ENCODE data around the gene TMEM52B. TPM values are rescaled to one million over a fixed set of nuclear protein-coding genes. Genes with fewer than 3 reads are reported as not detected.
A peak's percentile ranks its signal among the peaks of the same experiment; 100 is the strongest.
"Not testable (repeated sequence)": the region's sequence is repeated elsewhere in the genome, so short reads cannot be mapped to it uniquely, and the experiment has no call there.

Gene TMEM52B
- total RNA-seq, 2 experiments from 2014 or later: not detected

DNA sequence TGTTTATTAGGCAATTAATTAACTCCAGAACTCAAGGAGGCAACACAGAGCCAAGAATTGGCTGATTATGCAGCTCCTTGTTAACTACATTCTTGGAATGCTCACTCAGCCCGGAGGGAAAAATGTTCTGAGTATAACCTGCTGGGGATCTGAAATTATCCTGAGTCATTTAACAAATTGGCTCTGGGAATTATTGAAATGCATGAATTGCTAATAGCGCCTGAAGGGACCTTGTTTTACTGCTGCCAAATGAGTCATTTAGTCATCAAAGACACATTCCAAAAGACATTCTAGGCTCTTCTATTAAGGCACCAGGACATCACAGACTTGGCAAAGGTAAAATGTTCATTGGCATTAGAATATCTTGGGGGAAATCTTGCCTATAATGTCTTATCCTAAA lies 13.0 kb downstream of the TMEM52B start:
- DNase-seq (no peak), ATAC-seq (no peak)
- Mint-ChIP-seq H3K9me3 (ENCODE audit: low read depth) (no peaks in the 10 kb centered on the region), H3K4me3 (no peak overlapping the region), H3K36me3 (ENCODE audit: low read depth) (no peaks in the 10 kb centered on the region), H3K27ac (no peak overlapping the region), H3K4me1 (no peaks in the 10 kb centered on the region), H3K27me3 (peaks cover 8% of the 10 kb centered on the region)
- POLR2A ChIA-PET: no interaction called here
- CTCF ChIA-PET: interaction anchor here (0.6 to 1.6 kb wide), 6 partner anchors 8 to 378 kb away, joined by 3 to 8 read pairs (median 4); no protein-coding TSS in a partner anchor
- intact Hi-C loops (cut with DNase I, micrococcal nuclease): loop anchor here in 1 of 2 experiments (2.0 kb wide), 2 partner anchors 153 to 443 kb away; no protein-coding TSS in a partner anchor

DNA sequence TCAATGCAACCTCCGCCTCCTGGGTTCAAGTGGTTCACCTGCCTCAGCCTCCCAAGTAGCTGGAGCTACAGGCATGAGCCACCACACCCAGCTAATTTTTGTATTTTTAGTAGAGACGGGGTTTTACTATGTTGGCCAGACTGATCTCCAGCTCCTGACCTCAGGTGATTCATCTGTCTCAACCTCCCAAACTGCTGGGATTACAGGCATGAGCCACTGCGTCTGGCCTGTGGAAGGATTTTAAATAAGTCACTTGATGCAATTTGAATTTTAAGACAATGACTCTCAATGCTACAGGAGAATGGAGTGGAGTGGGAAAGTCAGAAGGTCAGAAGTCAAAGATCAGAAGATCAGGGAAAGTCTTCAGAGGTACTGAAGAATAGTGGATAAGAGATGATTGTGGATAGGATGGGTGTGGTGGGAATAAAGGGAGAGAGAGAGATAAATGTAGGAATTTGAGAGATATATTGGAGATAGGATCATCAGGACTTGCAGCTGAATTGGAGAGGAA lies 15.4 kb downstream of the TMEM52B start:
- DNase-seq (no peak), ATAC-seq (no peak)
- Mint-ChIP-seq H3K9me3 (ENCODE audit: low read depth) (no peaks in the 10 kb centered on the region), H3K4me1 (no peaks in the 10 kb centered on the region), H3K27ac (no peak overlapping the region), H3K36me3 (ENCODE audit: low read depth) (no peaks in the 10 kb centered on the region), H3K27me3 (peaks cover 10% of the 10 kb centered on the region), H3K4me3 (no peak overlapping the region)
- ChIA-PET CTCF (interaction anchor here (0.7 to 2.7 kb wide), 3 partner anchors 10 to 41 kb away, joined by 3 to 20 read pairs (median 3); no protein-coding TSS in a partner anchor), POLR2A (no interaction called here)
- intact Hi-C loops (cut with DNase I, micrococcal nuclease): no loop called here

DNA sequence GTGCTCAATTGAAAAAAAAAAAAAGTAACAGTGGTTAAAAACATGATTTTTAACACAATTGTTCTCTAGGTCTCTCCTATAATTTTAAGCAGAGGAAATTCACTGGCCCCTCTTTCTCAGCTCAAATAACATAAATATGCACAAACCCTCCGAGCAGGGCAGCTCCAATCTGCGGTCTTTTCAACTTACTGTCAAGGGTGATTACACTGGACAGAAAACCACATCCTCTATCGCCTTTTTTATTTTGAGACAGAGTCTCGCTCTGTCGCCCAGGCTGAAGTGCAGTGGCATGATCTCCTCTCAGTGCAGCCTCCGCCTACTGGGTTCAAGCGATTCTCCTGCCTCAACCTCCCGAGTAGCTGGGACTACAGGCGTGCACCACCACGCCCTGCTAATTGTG lies 17.4 kb downstream of the TMEM52B start:
- Mint-ChIP-seq H3K27me3 (peaks cover 10% of the 10 kb centered on the region), H3K9me3 (ENCODE audit: low read depth) (no peaks in the 10 kb centered on the region), H3K4me3 (no peak overlapping the region), H3K27ac (no peak overlapping the region), H3K36me3 (ENCODE audit: low read depth) (no peaks in the 10 kb centered on the region), H3K4me1 (no peaks in the 10 kb centered on the region)
- ChIA-PET CTCF (interaction anchor here (0.9 to 1.5 kb wide), 2 partner anchors 12 to 384 kb away, joined by 3 read pairs; no protein-coding TSS in a partner anchor), POLR2A (no interaction called here)
- no peak for DNase-seq
- no peak for ATAC-seq
- intact Hi-C loops (cut with DNase I, micrococcal nuclease): no loop called here

DNA sequence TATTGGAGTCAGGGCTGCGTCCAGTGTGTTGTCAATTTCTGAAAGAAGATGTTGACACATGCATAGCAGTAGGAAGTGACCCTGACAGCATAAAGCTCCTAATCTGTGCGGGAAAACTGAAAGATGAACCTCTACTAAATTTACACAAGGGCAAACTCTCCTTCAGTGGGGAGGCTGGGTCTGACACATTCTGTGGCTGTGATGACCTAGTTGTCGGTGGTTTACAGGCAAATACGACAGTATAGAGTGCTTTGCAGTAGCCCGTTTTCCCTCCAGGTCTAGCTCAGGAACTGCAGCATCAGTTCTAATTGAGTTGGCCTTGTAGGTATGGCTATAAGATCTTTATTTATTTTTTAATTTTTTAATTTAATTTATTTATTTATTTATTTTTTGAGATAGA lies 19.0 kb downstream of the TMEM52B start:
- Mint-ChIP-seq H3K4me1 (no peaks in the 10 kb centered on the region), H3K9me3 (ENCODE audit: low read depth) (no peaks in the 10 kb centered on the region), H3K36me3 (ENCODE audit: low read depth) (no peaks in the 10 kb centered on the region), H3K4me3 (no peak overlapping the region), H3K27ac (no peak overlapping the region), H3K27me3 (peaks cover 10% of the 10 kb centered on the region)
- POLR2A ChIA-PET: no interaction called here
- DNase-seq (no peak), ATAC-seq (no peak)
- intact Hi-C loops (cut with DNase I, micrococcal nuclease): no loop called here
- CTCF ChIA-PET: no interaction called here

DNA sequence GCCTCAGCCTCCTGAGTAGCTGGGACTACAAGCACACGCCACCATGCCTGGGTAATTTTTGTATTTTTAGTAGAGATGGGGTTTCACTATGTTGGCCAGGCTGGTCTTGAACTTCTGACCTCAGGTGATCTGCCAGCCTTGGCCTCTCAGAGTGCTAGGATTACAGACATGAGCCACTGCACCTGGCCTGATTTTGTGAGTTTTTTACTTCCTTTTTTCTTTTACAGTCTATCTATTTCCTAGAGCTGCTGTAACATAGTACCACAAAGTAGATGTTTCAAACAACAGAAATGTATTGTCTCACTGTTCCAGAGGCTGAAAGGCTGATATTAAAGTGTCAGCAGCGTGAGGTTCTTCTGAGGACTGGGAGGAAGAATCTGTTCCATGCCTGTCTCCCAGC lies 25.7 kb downstream of the TMEM52B start:
- H3K27me3 Mint-ChIP-seq; ATAC-seq; intact Hi-C loops (cut with DNase I, micrococcal nuclease); H3K36me3 Mint-ChIP-seq (ENCODE audit: low read depth); H3K9me3 Mint-ChIP-seq (ENCODE audit: low read depth); POLR2A ChIA-PET; DNase-seq; H3K4me3 Mint-ChIP-seq; H3K4me1 Mint-ChIP-seq; H3K27ac Mint-ChIP-seq: not testable (repeated sequence)
- CTCF ChIA-PET: interaction anchor here (1.0 to 1.4 kb wide), 2 partner anchors 10 to 52 kb away, joined by 3 read pairs; no protein-coding TSS in a partner anchor

DNA sequence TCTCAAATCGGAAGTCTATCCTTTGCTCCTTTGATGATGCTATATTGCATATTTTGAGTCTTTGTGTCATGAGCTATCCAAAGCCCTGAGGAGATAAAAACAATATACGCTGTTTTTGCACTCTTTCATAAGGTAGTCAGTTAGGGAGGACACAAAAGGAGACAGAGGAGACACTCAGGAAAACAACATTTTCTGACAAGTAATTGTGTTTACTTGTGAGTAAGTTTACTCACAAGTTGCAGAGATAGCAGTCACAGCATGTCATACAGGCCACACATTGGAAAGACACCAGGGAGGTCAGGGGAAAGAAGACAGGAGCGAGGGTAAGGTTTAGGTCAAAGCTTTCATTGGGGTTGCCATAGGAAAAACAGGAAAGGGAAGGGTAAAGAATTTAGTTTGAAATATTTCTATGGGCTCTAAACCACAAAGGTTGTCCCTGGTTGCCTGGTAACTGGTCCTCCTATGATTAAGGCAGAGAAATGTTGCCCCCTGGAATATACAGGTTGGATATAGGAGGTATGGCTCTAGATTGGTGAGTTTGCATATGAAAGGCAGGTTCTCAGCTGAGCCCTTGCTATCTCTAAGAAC lies 26.5 kb downstream of the TMEM52B start:
- H3K4me1 Mint-ChIP-seq: no peaks in the 10 kb centered on the region
- H3K27ac Mint-ChIP-seq: no peak overlapping the region
- no peak for ATAC-seq
- no peaks in the 10 kb centered on the region for H3K9me3 Mint-ChIP-seq (ENCODE audit: low read depth)
- POLR2A ChIA-PET: no interaction called here
- H3K36me3 Mint-ChIP-seq (ENCODE audit: low read depth): no peaks in the 10 kb centered on the region
- peaks cover 4% of the 10 kb centered on the region for H3K27me3 Mint-ChIP-seq
- intact Hi-C loops (cut with DNase I, micrococcal nuclease): no loop called here
- no peak for DNase-seq
- CTCF ChIA-PET: no interaction called here
- no peak overlapping the region for H3K4me3 Mint-ChIP-seq

DNA sequence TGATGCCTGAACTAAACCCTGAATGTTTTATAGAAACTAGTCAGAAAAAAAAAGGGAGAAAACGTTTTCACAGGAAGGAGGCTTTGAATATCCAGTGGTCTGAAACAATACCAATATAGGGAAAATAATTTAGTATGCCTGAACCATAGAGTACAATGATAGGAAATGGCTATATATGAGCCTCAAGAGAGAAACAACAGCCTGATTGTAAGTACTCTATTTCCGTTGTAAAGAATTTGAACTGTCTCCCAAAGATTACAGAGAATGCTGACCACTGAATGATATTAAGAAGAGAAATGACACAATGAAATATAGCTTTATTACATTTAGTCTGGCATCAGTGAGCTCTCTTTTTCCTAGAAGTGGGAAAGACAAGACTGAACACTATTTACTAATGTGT lies 28.3 kb downstream of the TMEM52B start:
- no peak for ATAC-seq

DNA sequence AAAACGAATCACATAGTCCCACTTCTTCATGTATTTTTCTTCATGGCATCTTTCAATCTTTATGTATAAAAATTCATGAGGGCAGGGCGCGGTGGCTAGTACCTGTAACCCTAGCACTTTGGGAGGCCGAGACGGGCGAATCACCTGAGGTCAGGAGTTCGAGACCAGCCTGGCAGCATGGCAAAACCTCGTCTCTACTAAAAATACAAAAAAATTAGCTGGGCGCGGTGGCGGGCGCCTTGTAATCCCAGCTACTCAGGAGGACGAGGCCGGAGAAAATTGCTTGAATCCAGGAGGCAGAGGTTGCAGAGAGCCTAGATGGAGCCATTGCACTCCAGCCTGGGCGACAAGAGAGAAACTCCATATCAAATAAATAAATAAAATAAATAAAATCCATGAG lies 31.4 kb downstream of the TMEM52B start:
- POLR2A ChIA-PET: no interaction called here
- ATAC-seq (no peak), DNase-seq (no peak)
- Mint-ChIP-seq H3K36me3 (ENCODE audit: low read depth) (no peaks in the 10 kb centered on the region), H3K27me3 (no peaks in the 10 kb centered on the region), H3K27ac (no peak overlapping the region), H3K4me1 (peaks cover 24% of the 10 kb centered on the region), H3K9me3 (ENCODE audit: low read depth) (no peaks in the 10 kb centered on the region), H3K4me3 (no peak overlapping the region)
- CTCF ChIA-PET: interaction anchor here (0.6 kb wide), 1 partner anchor 154 kb away, joined by 3 read pairs; no protein-coding TSS in a partner anchor
- intact Hi-C loops (cut with DNase I, micrococcal nuclease): loop anchor here (5.0 to 10.0 kb wide), 7 partner anchors 58 to 1442 kb away; partner anchors contain the start of genes CLEC2B (in 1 of the 2), CLEC2D (in 1 of the 2) and SMIM10L1 (in 1 of the 2)

More for the DNA sequence above, 28.3 kb downstream of the TMEM52B start:
- Mint-ChIP-seq H3K4me3 (no peak overlapping the region), H3K9me3 (ENCODE audit: low read depth) (no peaks in the 10 kb centered on the region), H3K27ac (no peak overlapping the region), H3K36me3 (ENCODE audit: low read depth) (no peaks in the 10 kb centered on the region), H3K27me3 (peaks cover 4% of the 10 kb centered on the region), H3K4me1 (peaks cover 4% of the 10 kb centered on the region)
- no peak for DNase-seq
- ChIA-PET POLR2A (no interaction called here), CTCF (no interaction called here)
- intact Hi-C loops (cut with DNase I, micrococcal nuclease): no loop called here

DNA sequence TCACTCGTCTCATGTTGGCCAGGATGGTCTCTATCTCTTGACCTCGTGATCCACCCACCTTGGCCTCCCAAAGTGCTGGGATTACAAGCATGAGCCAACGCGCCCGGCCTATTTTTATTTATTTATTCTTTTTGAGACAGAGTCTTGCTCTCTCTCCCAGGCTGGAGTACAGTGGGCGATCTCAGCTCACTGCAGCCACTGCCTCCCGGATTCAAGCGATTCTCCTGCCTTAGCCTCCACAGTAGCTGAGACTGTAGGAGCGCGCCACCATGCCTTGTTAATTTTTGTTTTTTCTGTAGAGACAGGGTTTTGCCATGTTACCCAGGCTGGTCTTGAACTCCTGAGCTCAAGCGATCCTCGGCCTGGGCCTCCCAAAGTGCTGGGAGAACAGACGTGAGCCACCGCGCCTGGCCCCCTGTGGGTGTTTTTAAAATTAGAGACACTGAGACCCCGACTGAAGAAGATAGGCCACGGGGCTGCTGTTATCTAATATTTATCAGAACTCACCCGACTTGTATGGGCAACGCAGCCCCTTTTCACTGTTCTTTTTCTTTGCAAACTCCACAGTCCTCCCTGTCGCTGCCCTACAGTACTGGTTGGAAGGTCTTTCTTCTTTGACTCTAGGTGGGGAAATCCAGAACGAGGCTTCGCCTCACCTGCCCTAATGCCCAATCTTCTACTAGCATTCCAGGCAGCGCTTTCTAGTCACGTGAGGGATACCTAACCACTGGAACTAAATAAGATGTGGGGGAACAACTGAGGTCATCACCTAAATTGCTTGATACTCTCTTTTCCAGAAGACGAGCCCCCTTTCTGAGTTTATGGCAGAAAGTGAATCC lies 32.5 kb downstream of the TMEM52B start:
- no peak for ATAC-seq
- intact Hi-C loops (cut with DNase I, micrococcal nuclease): loop anchor here (5.0 to 10.0 kb wide), 7 partner anchors 59 to 1441 kb away; partner anchors contain the start of genes CLEC2B (in 1 of the 2), CLEC2D (in 1 of the 2) and SMIM10L1 (in 1 of the 2)
- no peak for DNase-seq
- H3K9me3 Mint-ChIP-seq (ENCODE audit: low read depth): no peaks in the 10 kb centered on the region
- H3K36me3 Mint-ChIP-seq (ENCODE audit: low read depth): no peaks in the 10 kb centered on the region
- H3K4me3 Mint-ChIP-seq: no peak overlapping the region
- peaks cover 29% of the 10 kb centered on the region for H3K4me1 Mint-ChIP-seq
- ChIA-PET CTCF (interaction anchor here (0.7 to 1.1 kb wide), 2 partner anchors 58 to 535 kb away, joined by 4 to 5 read pairs; no protein-coding TSS in a partner anchor), POLR2A (no interaction called here)
- no peaks in the 10 kb centered on the region for H3K27me3 Mint-ChIP-seq
- no peak overlapping the region for H3K27ac Mint-ChIP-seq

DNA sequence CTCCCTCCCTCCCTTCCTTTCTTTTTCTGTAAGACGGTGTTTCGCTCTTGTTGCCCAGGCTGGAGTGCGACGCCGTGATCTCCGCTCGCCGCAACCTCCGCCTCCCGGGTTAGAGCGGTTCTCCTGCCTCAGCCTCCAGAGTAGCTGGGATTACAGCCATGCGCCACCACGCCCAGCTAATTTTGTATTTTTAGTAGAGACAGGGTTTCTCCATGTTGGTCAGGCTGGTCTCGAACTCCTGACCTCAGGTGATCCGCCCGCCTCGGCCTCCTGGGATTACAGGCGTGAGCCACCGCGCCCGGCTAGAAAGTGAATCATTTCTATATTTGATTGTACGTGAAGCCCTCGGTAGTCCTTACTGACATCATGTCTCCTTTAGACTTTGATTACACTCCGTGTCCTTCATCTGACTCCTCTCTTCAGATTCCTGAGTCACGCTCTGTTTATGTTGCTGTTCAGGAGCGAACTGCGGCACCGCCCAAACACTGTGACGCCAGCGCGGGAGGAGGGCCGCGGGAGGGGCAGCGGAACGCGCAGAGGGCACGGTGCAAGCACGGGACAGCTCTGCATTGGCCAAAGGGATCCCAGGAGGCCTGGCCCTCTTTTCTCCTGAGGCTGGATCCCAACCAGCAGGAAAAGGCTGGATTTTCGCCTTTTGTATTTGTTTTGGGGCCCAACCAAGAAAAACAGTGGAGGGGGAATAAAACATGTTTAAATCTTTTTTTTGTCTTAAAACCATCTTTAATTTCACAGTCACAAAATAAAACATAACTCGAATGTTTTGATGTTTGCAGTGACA lies 33.3 kb downstream of the TMEM52B start:
- ATAC-seq (peak; percentile 86), DNase-seq (peak; percentile 93)
- H3K27ac Mint-ChIP-seq: peak overlapping the region; percentile 87
- H3K27me3 Mint-ChIP-seq: no peaks in the 10 kb centered on the region
- H3K9me3 Mint-ChIP-seq (ENCODE audit: low read depth): no peaks in the 10 kb centered on the region
- no peaks in the 10 kb centered on the region for H3K36me3 Mint-ChIP-seq (ENCODE audit: low read depth)
- peaks cover 29% of the 10 kb centered on the region for H3K4me1 Mint-ChIP-seq
- peak overlapping the region; percentile 82 for H3K4me3 Mint-ChIP-seq
- POLR2A ChIA-PET: interaction anchor here (0.6 kb wide), 1 partner anchor 9 kb away, joined by 3 read pairs; no protein-coding TSS in a partner anchor
- intact Hi-C loops (cut with DNase I, micrococcal nuclease): loop anchor here (1.0 to 10.0 kb wide), 16 partner anchors 60 to 1440 kb away; partner anchors contain the start of genes CLEC2B (in 2 of the 2), CLEC2D (in 1 of the 2), MAGOHB (in 1 of the 2) and SMIM10L1 (in 1 of the 2)
- CTCF ChIA-PET: interaction anchor here (0.7 kb wide), 1 partner anchor 535 kb away, joined by 4 read pairs; no protein-coding TSS in a partner anchor
